H54 (cell line): ENCODE data around the gene ZNF672.
A peak's percentile ranks its signal among the peaks of the same experiment; 100 is the strongest.

Experiments used
- DNase-seq: peaks from one replicate; pipeline ENCODE4 v3.0.0; 2011; ENCODE audit warnings: low spot score, mixed read lengths; ENCODE audit not compliant: insufficient read length
- FAIRE-seq: peaks from 3 replicates; lab custom pipeline; 2011; peaks lifted over from hg19 to GRCh38; lab: Jason Lieb, UNC
- POLR2A ChIP-seq: IDR thresholded peaks from 2 replicates; pipeline ENCODE4 v1.6.1; 2011; ENCODE audit warnings: low read depth, mild to moderate bottlenecking, low read length

ZNF672 gene

GRCh38 chr1:248837045-248837780, 811 bp upstream of the ZNF672 start:
- DNase-seq, result no peak
- TF ChIP-seq POLR2A, result no peak
- FAIRE-seq, result no peak

- DNase-seq, result peak; percentile 65
- no peak for FAIRE-seq
- TF ChIP-seq POLR2A, result peak; percentile 83
Observed at GRCh38 chr1:248838357-248839167, 538 bp downstream of the ZNF672 start.

- FAIRE-seq (no peak), DNase-seq (no peak)
- no peak for TF ChIP-seq POLR2A
Observed at GRCh38 chr1:248839168-248839555, 1.1 kb downstream of the ZNF672 start.

- DNase-seq (no peak), FAIRE-seq (no peak)
- no peak for TF ChIP-seq POLR2A
Observed at GRCh38 chr1:248840946-248841345, 2.9 kb downstream of the ZNF672 start.

GRCh38 chr1:248841702-248842395, 3.8 kb downstream of the ZNF672 start:
- FAIRE-seq, result no peak
- no peak for TF ChIP-seq POLR2A
- DNase-seq, result no peak

GRCh38 chr1:248842781-248843331, 4.8 kb downstream of the ZNF672 start:
- TF ChIP-seq POLR2A, result no peak
- no peak for FAIRE-seq
- DNase-seq, result no peak

- no peak for FAIRE-seq
- no peak for DNase-seq
- TF ChIP-seq POLR2A, result no peak
Observed at GRCh38 chr1:248843687-248844086, 5.7 kb downstream of the ZNF672 start.

GRCh38 chr1:248844526-248844925, 6.5 kb downstream of the ZNF672 start:
- FAIRE-seq (no peak), DNase-seq (no peak)
- TF ChIP-seq POLR2A, result no peak

- no peak for TF ChIP-seq POLR2A
- FAIRE-seq, result no peak
- no peak for DNase-seq
Observed at GRCh38 chr1:248847181-248847955, 9.3 kb downstream of the ZNF672 start.

GRCh38 chr1:248847956-248848561, 10.0 kb downstream of the ZNF672 start:
- no peak for FAIRE-seq

GRCh38 chr1:248848602-248849001, 10.6 kb downstream of the ZNF672 start:
- no peak for TF ChIP-seq POLR2A
- DNase-seq, result no peak
- no peak for FAIRE-seq

More at GRCh38 chr1:248847956-248848561, 10.0 kb downstream of the ZNF672 start:
- no peak for TF ChIP-seq POLR2A
- DNase-seq, result no peak

- TF ChIP-seq POLR2A, result no peak
- DNase-seq (no peak), FAIRE-seq (no peak)
Observed at GRCh38 chr1:248849152-248849551, 11.1 kb downstream of the ZNF672 start.

- no peak for TF ChIP-seq POLR2A
- no peak for FAIRE-seq
- DNase-seq, result no peak
Observed at GRCh38 chr1:248849637-248850036, 11.6 kb downstream of the ZNF672 start.

- DNase-seq, result no peak
- FAIRE-seq, result no peak
- TF ChIP-seq POLR2A, result no peak
Observed at GRCh38 chr1:248850124-248850523, 12.1 kb downstream of the ZNF672 start.
